Spleen (tissue), 7 donors: Measurements from ENCODE around the gene C14orf93.

ENCODE experiments used
- CTCF ChIP-seq, 11 experiments: fragments of 200-600 bp in 7 of 11; fragments of 450-650 bp in 4 of 11; sonication (generic) in 4 of 11; IDR thresholded peaks in 8 of 11; conservative IDR thresholded peaks in 3 of 11; 1 replicate in 7 of 11; 2 replicates in 4 of 11; pipeline versions ENCODE4 v1.4.0 to v1.8.0; 2016 to 2021; ENCODE audit warnings: antibody characterized with exemption in 11 of 11, inconsistent platforms in 4 of 11, mild to moderate bottlenecking in 1 of 11
- POLR2A ChIP-seq, 3 donors: fragments of 450-650 bp; IDR thresholded peaks; one replicate each; pipeline ENCODE4 v1.5.1; 2017; ENCODE audit warnings: antibody characterized with exemption in 3 of 3, mild to moderate bottlenecking in 1 of 3
- POLR2AphosphoS5 ChIP-seq, 3 donors: sonication (generic); formaldehyde crosslinking; IDR thresholded peaks; one replicate each; pipeline ENCODE4 v1.5.1; 2017; ENCODE audit warnings: antibody characterized with exemption in 3 of 3
- donor health status: DM: no; HTN: no; CAD: no; lungs with moderate emphysema.
- donor health status: DM: no; HTN: no; CAD: no.
- donor health status: DM: no; HTN: no; CAD: no.

- peak; percentile 95 to 98 (median 98) for TF ChIP-seq POLR2AphosphoS5 (IDR thresholded peaks at IDR 0.05)
- peak in 5 of 11 experiments; percentile 9 to 39 (median 26) for TF ChIP-seq CTCF (IDR thresholded peaks at IDR 0.05 in 8 of 11, conservative IDR thresholded peaks at IDR 0.05 in 3 of 11)
- TF ChIP-seq POLR2A (IDR thresholded peaks at IDR 0.05) = peak in 2 of 3 donors; percentile 67 to 82
Measured at GRCh38 chr14:23006544-23007419, 3.2 kb downstream of the C14orf93 start.
